SK-N-SH treated with all-trans-retinoic acid at 6 μM for 48 hours (cell line): Measurements from ENCODE around the gene ATAD5.

ENCODE experiments used
- ATAC-seq: fragments of 200-7000 bp; cut with Tn5 transposase; 3 replicates; pipeline ENCODE4 v1.9.1; 2020; ENCODE audit warnings: mild to moderate bottlenecking, moderate library complexity
- ARNTL ChIP-seq: fragments of 450-650 bp; formaldehyde crosslinking; IDR thresholded peaks from 2 replicates; pipeline ENCODE4 v1.5.0; 2020; ENCODE audit warnings: low read depth, mild to moderate bottlenecking, moderate library complexity, borderline replicate concordance
- BACH2 ChIP-seq: fragments of 250-450 bp; sonication (Bioruptor Pico); IDR thresholded peaks from 2 replicates; pipeline ENCODE4 v1.9.0; 2021; ENCODE audit warnings: mild to moderate bottlenecking, borderline replicate concordance
- CREB5 ChIP-seq: fragments of 250-450 bp; sonication (Bioruptor Pico); IDR thresholded peaks from 2 replicates; pipeline ENCODE4 v1.5.1; 2020; ENCODE audit warnings: low read depth, mild to moderate bottlenecking, moderate library complexity
- CSDC2 ChIP-seq: fragments of 250-450 bp; sonication (Bioruptor Pico); IDR thresholded peaks from 2 replicates; pipeline ENCODE4 v1.5.0; 2020; ENCODE audit warnings: mild to moderate bottlenecking, moderate library complexity
- ESRRG ChIP-seq: fragments of 250-450 bp; sonication (Bioruptor Pico); IDR thresholded peaks from 2 replicates; pipeline ENCODE4 v1.6.1; 2021; ENCODE audit warnings: mild to moderate bottlenecking
- GLIS3 ChIP-seq: fragments of 250-450 bp; sonication (Bioruptor Pico); IDR thresholded peaks from 2 replicates; pipeline ENCODE4 v1.5.0; 2020; ENCODE audit warnings: mild to moderate bottlenecking, moderate library complexity
- ISL1 ChIP-seq: fragments of 250-450 bp; sonication (Bioruptor Pico); IDR thresholded peaks from 2 replicates; pipeline ENCODE4 v2.1.2; 2022; ENCODE audit warnings: mild to moderate bottlenecking, moderate library complexity
- OSR1 ChIP-seq: fragments of 250-450 bp; sonication (Bioruptor Pico); IDR thresholded peaks from 2 replicates; pipeline ENCODE4 v1.8.0; 2022; ENCODE audit warnings: moderate library complexity, mild to moderate bottlenecking, inconsistent platforms
- PATZ1 ChIP-seq: fragments of 250-450 bp; sonication (Bioruptor Pico); IDR thresholded peaks from 2 replicates; pipeline ENCODE4 v1.8.0; 2020; ENCODE audit warnings: mild to moderate bottlenecking, moderate library complexity, borderline replicate concordance
- PPARA ChIP-seq: fragments of 250-450 bp; sonication (Bioruptor Pico); IDR thresholded peaks from 2 replicates; pipeline ENCODE4 v1.5.0; 2020; ENCODE audit warnings: mild to moderate bottlenecking, borderline replicate concordance
- RARB ChIP-seq: fragments of 250-450 bp; sonication (Bioruptor Pico); IDR thresholded peaks from 2 replicates; pipeline ENCODE4 v1.8.0; 2021; ENCODE audit warnings: mild to moderate bottlenecking, moderate library complexity
- TCF4 ChIP-seq: fragments of 250-450 bp; sonication (Bioruptor Pico); IDR thresholded peaks from 2 replicates; pipeline ENCODE4 v1.8.0; 2021; ENCODE audit warnings: mild to moderate bottlenecking, moderate library complexity, borderline replicate concordance
- TOX ChIP-seq: fragments of 250-450 bp; sonication (Bioruptor Pico); IDR thresholded peaks from 2 replicates; pipeline ENCODE4 v1.8.0; 2021; ENCODE audit warnings: mild to moderate bottlenecking, moderate library complexity, borderline replicate concordance
- ZC3H10 ChIP-seq: fragments of 250-450 bp; sonication (Bioruptor Pico); IDR thresholded peaks from 2 replicates; pipeline ENCODE4 v1.5.1; 2021; ENCODE audit warnings: mild to moderate bottlenecking, moderate library complexity
- ZFP3 ChIP-seq: fragments of 250-450 bp; sonication (Bioruptor Pico); IDR thresholded peaks from 2 replicates; pipeline ENCODE4 v1.5.0; 2020; ENCODE audit warnings: mild to moderate bottlenecking, moderate library complexity
- ZFP30 ChIP-seq: fragments of 450-650 bp; formaldehyde crosslinking; IDR thresholded peaks from 2 replicates; pipeline ENCODE4 v1.5.0; 2022; ENCODE audit warnings: mild to moderate bottlenecking, moderate library complexity
- ZNF565 ChIP-seq: fragments of 450-650 bp; formaldehyde crosslinking; conservative IDR thresholded peaks from 2 replicates; pipeline ENCODE4 v1.5.0; 2020; ENCODE audit warnings: low read depth, mild to moderate bottlenecking, moderate library complexity
- ZNF70 ChIP-seq: fragments of 450-650 bp; formaldehyde crosslinking; IDR thresholded peaks from 2 replicates; pipeline ENCODE4 v1.5.0; 2020; ENCODE audit warnings: mild to moderate bottlenecking, moderate library complexity
- ZNF8 ChIP-seq: fragments of 450-650 bp; formaldehyde crosslinking; IDR thresholded peaks from 2 replicates; pipeline ENCODE4 v1.5.0; 2020; ENCODE audit warnings: mild to moderate bottlenecking, moderate library complexity
- TF ChIP-seq, protein P1 (sequence below): fragments of 250-450 bp; sonication (Bioruptor Pico); IDR thresholded peaks from 2 replicates; pipeline ENCODE4 v1.5.1; 2021; ENCODE audit warnings: mild to moderate bottlenecking, moderate library complexity

Gene ATAD5

DNA sequence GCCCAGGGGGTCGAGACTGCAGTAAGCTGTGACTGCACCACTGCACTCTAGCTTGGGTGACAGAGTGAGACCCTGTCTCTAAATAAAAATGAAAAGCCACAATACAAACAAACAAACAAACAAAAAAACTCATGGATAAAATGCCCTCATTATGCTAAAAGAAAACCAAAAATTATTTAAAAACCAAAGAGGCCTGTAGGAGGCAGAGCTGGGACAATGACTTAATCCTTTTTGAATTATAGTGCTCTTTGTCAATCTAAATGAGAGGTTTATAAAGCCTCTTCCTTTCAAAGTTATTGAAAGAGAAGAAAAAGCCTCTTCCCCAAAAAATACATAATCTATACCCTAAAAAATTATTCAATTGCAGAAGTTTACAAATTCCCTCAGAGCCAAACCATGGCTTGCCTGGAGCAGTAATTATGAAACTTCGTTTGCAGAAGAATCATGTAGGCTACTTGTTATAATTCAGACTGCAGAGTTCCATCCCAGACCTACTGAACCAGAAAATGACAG lies 25.8 kb upstream of the ATAD5 start:
- ATAC-seq, result no peak; the same call in 2 of the 3 replicates
- TF ChIP-seq ZNF8, result no peak
- no peak for TF ChIP-seq ZNF70 (CRISPR knock-in tag)

DNA sequence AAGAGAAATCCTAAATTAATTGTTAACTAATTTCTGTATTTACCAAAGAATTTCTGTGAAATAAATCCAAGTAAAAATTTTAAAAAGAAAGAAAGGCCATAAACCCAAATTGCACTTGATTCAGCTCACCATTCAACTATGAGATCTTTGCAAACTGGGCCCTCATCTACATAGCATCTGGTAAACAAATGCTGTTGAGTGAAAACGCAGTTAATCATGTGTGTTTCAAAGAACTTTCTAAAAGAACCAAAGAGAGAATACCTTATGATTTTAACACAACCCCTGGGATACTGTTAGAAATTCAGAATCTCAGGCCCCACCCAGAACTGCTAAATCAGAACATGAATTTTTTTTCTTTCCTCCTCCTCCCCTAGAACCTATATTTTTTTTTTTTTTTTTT lies 23.9 kb upstream of the ATAD5 start:
- no peak for ATAC-seq
- no peak for TF ChIP-seq ZNF565
- no peak for TF ChIP-seq BACH2 (CRISPR knock-in tag)
- no peak for TF ChIP-seq OSR1 (CRISPR knock-in tag)
- TF ChIP-seq ARNTL (CRISPR knock-in tag), result no peak
- no peak for TF ChIP-seq GLIS3 (CRISPR knock-in tag)
- TF ChIP-seq ZNF70 (CRISPR knock-in tag), result no peak
- TF ChIP-seq CREB5 (CRISPR knock-in tag), result no peak
- no peak for TF ChIP-seq ZNF8

DNA sequence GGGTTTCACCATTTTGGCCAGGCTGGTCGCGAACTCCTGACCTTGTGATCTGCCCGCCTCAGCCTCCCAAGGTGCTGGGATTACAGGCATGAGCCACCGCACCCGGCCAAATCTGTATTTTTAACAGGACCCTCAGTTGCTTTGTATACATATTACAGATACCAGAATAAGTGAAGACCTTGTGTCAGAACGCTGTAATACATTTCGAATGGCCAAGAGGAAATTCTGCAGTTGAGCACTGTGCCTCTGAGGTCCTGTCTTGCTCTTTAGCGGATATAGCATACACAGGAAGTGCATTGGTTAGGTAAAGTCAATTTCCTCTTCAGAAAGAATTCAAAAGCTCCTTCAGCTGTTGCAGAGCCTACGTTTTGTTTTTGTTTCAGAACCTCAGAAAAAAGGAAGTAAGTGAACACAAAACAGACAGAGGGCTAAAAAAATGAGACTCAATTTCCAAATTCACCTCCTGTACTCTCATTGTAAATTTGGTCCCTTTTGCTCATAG lies 22.9 kb upstream of the ATAD5 start:
- no peak for ATAC-seq
- TF ChIP-seq GLIS3 (CRISPR knock-in tag), result no peak
- TF ChIP-seq PPARA (CRISPR knock-in tag), result no peak
- TF ChIP-seq RARB, result no peak
- TF ChIP-seq CSDC2, result no peak
- no peak for TF ChIP-seq TCF4 (CRISPR knock-in tag)
- no peak for TF ChIP-seq ZNF70 (CRISPR knock-in tag)
- no peak for TF ChIP-seq OSR1 (CRISPR knock-in tag)
- no peak for TF ChIP-seq ZNF565
- no peak for TF ChIP-seq ZFP30 (CRISPR knock-in tag)
- TF ChIP-seq TOX (CRISPR knock-in tag), result no peak
- TF ChIP-seq, protein P1, sequence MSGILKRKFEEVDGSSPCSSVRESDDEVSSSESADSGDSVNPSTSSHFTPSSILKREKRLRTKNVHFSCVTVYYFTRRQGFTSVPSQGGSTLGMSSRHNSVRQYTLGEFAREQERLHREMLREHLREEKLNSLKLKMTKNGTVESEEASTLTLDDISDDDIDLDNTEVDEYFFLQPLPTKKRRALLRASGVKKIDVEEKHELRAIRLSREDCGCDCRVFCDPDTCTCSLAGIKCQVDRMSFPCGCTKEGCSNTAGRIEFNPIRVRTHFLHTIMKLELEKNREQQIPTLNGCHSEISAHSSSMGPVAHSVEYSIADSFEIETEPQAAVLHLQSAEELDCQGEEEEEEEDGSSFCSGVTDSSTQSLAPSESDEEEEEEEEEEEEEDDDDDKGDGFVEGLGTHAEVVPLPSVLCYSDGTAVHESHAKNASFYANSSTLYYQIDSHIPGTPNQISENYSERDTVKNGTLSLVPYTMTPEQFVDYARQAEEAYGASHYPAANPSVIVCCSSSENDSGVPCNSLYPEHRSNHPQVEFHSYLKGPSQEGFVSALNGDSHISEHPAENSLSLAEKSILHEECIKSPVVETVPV (CRISPR knock-in tag), result no peak
- TF ChIP-seq ISL1 (CRISPR knock-in tag), result no peak
- no peak for TF ChIP-seq ZFP3
- no peak for TF ChIP-seq PATZ1
- TF ChIP-seq BACH2 (CRISPR knock-in tag), result no peak
- no peak for TF ChIP-seq ARNTL (CRISPR knock-in tag)
- no peak for TF ChIP-seq CREB5 (CRISPR knock-in tag)

- no peak for ATAC-seq
- TF ChIP-seq ZNF70 (CRISPR knock-in tag), result no peak
- no peak for TF ChIP-seq TCF4 (CRISPR knock-in tag)
- no peak for TF ChIP-seq ESRRG (CRISPR knock-in tag)
- no peak for TF ChIP-seq ZC3H10 (CRISPR knock-in tag)
- no peak for TF ChIP-seq ZNF8
- TF ChIP-seq CSDC2, result no peak
- no peak for TF ChIP-seq ZFP3
- TF ChIP-seq CREB5 (CRISPR knock-in tag), result no peak
- no peak for TF ChIP-seq BACH2 (CRISPR knock-in tag)
- no peak for TF ChIP-seq PATZ1
- TF ChIP-seq ZFP30 (CRISPR knock-in tag), result no peak
- TF ChIP-seq, all 23 proteins: peak for 0
Measured at GRCh38 chr17:30809867-30810266, 21.9 kb upstream of the ATAD5 start.
